ENCODE measurements around the gene PPARGC1A. TPM values are rescaled to one million over a fixed set of nuclear protein-coding genes. Genes with fewer than 3 reads are reported as not detected.

The PPARGC1A gene
- total and polyA plus RNA-seq, 9 donors, result 6.8 to 10.9 (median 7.6) TPM

DNA sequence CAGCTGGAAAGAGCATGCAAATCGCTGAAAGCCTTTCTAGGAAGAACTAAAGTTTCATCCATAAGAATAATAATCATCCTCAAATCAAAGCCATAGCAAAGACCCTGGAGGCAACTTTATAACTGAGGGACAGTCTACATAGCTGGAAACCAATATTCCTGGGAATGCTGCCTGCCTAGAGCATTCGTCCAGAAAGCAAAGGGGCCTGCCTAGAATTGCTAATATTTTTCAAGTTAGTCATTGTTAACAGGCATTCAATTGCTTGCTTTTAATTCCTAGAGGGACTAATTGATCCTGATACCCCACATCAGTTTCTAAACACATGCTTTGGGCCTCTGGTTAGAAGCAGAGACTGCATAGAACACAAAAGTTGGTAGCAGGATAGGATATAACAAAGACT lies 4.2 kb upstream of the PPARGC1A start:
- no peak overlapping the region for H3K4me3 ChIP-seq (ENCODE audit: low read length)
- DNase-seq, result peak; percentile 32
- peaks cover 6% of the 10 kb centered on the region for H3K4me1 ChIP-seq (ENCODE audit: control insufficient read depth, insufficient read depth, low read length)
- no peak overlapping the region for H3K27ac ChIP-seq (ENCODE audit: low read length)
- no peaks in the 10 kb centered on the region for H3K9me3 ChIP-seq (replicated peaks; ENCODE audit: control insufficient read depth, low read depth, low read length)
- no CpG with 5 or more reads among the region's 2 CpGs for WGBS (ENCODE audit: insufficient coverage)
- H3K27me3 ChIP-seq (ENCODE audit: control insufficient read depth, insufficient read depth, low read length), result no peaks in the 10 kb centered on the region
- H3K36me3 ChIP-seq (ENCODE audit: control insufficient read depth, insufficient read depth, low read length), result no peaks in the 10 kb centered on the region

DNA sequence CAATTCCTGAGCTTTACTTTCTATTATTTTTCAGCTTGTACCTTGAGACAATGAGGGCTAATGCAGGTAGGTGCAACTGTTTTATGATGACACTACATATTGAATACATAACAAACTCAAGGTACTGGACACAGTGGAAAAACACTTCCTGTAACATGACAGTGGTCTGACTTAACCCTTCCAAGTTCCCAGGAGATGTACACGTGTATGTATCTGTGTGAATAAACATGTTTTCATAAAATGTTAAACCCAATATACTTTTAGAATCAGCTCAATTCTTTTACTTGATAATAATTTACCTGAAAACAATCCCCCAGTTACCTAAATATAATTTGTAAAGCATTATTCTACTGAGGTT lies 1.2 kb upstream of the PPARGC1A start:
- peaks cover 9% of the 10 kb centered on the region for H3K4me1 ChIP-seq (ENCODE audit: control insufficient read depth, insufficient read depth, low read length)
- H3K4me3 ChIP-seq (ENCODE audit: low read length), result no peak overlapping the region
- no peaks in the 10 kb centered on the region for H3K36me3 ChIP-seq (ENCODE audit: control insufficient read depth, insufficient read depth, low read length)
- DNase-seq, result no peak
- H3K9me3 ChIP-seq (replicated peaks; ENCODE audit: control insufficient read depth, low read depth, low read length), result no peaks in the 10 kb centered on the region
- no CpG with 5 or more reads among the region's 1 CpG for WGBS (ENCODE audit: insufficient coverage)
- H3K27me3 ChIP-seq (ENCODE audit: control insufficient read depth, insufficient read depth, low read length), result no peaks in the 10 kb centered on the region
- H3K27ac ChIP-seq (ENCODE audit: low read length), result no peak overlapping the region

DNA sequence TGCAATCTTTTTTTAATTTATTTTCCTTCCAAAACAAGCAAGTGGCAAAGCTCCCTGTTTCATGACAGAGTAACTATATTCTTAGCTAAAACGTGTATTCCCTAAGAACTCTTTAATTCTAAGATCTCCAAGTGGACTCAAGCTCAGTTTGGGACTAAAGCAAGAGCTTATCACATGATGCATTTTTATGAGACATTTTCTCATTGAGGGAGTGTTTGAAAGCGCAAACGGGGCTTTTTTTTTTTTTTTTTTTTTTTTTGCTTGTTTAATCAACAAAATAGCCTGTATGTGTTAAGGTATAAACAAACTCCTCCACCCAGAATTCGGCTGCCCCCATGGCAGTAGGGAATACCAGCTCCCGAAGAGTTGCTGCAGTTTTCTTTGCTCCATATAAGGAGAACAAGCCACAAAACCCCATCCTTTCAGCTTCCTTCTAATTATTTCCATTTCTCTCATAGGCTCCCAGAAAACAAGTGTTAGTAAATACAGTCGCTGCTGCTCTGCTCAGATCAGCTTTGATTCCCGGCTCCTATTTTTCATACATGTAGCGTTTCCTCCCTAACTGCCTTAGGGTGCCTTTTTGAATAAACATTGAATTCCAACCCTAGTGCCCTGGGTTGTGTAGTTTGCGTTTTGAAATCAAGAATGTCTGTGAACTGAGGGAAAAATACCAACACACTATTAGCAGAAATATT lies 669 bp upstream of the PPARGC1A start:
- Histone ChIP-seq H3K9me3 (replicated peaks; ENCODE audit: control insufficient read depth, low read depth, low read length) (no peaks in the 10 kb centered on the region), H3K4me3 (ENCODE audit: low read length) (peak overlapping the region; percentile 43), H3K27me3 (ENCODE audit: control insufficient read depth, insufficient read depth, low read length) (no peaks in the 10 kb centered on the region), H3K36me3 (ENCODE audit: control insufficient read depth, insufficient read depth, low read length) (no peaks in the 10 kb centered on the region), H3K4me1 (ENCODE audit: control insufficient read depth, insufficient read depth, low read length) (peaks cover 9% of the 10 kb centered on the region), H3K27ac (ENCODE audit: low read length) (peak overlapping the region; percentile 91)
- 8% methylated on average over 2 of the region's 9 CpGs for WGBS (ENCODE audit: insufficient coverage)
- DNase-seq, result peak; percentile 22

DNA sequence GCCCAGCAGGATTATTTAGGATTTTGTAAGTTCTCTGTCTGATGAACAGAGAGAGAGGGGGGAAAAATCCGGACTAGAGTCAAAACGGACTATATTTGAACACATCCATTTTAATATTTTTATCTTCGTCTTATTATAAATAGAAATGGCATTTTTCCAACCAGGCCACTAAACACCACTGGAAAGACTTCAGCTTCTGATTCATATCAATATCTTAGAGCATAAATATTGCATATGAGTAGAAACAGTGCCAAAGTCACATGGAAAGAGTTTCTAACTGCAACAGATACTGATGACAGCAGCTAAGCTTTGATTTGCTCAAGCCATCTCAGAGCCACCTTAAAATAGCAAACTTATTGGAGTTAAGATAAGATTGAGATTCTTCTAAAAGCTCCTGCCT lies 456 bp downstream of the PPARGC1A start:
- Histone ChIP-seq H3K4me1 (ENCODE audit: control insufficient read depth, insufficient read depth, low read length) (peaks cover 9% of the 10 kb centered on the region), H3K36me3 (ENCODE audit: control insufficient read depth, insufficient read depth, low read length) (no peaks in the 10 kb centered on the region), H3K4me3 (ENCODE audit: low read length) (peak overlapping the region; percentile 43), H3K27me3 (ENCODE audit: control insufficient read depth, insufficient read depth, low read length) (no peaks in the 10 kb centered on the region), H3K9me3 (replicated peaks; ENCODE audit: control insufficient read depth, low read depth, low read length) (no peaks in the 10 kb centered on the region), H3K27ac (ENCODE audit: low read length) (peak overlapping the region; percentile 91)
- DNase-seq, result peak; percentile 42
- no CpG with 5 or more reads among the region's 3 CpGs for WGBS (ENCODE audit: insufficient coverage)

DNA sequence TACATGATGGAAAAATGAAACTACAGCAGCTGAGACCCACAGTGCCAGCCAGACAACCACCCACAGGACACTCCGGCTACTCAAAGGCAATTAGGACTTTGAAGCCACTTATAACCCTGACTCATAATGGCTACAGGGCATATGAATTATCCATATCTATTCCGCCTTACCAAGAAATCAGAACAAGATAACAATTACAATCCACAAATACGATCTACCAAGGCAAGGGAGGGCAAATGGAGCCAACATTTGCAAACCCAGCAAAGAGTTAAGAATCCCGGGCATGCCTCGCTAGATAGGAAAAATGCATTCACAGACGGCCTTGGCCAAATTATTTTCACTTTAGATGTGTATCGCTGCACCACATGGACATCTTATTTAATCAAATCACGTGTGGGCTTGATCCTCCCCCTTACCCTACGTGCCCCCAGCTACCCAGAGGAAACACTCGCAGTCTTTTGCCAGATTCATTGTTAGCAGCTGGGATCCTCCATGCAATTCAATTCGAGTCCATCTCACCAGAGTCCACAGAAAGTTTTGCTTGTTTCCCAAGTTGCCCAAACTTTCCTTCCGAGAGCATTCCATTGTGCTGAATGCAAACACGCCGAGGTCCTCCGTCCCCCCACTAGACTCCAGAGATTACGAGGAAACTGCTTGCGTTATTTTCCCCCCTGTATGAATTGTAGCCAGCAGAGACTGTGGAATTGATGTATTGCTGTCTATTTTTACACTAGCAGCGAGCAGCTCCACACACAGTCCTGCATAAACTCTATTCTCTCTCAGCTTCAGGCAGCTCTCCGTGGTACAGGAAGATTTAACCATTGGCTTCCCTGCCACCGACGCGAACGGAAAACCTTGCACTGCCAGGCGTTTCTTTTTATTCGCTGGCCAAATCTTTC lies 1.2 kb downstream of the PPARGC1A start:
- H3K4me3 ChIP-seq (ENCODE audit: low read length), result peak overlapping the region; percentile 43
- H3K27me3 ChIP-seq (ENCODE audit: control insufficient read depth, insufficient read depth, low read length), result no peaks in the 10 kb centered on the region
- H3K9me3 ChIP-seq (replicated peaks; ENCODE audit: control insufficient read depth, low read depth, low read length), result no peaks in the 10 kb centered on the region
- 10% methylated on average over 14 of the region's 25 CpGs for WGBS (ENCODE audit: insufficient coverage)
- peaks cover 9% of the 10 kb centered on the region for H3K4me1 ChIP-seq (ENCODE audit: control insufficient read depth, insufficient read depth, low read length)
- H3K27ac ChIP-seq (ENCODE audit: low read length), result peak overlapping the region; percentile 91
- DNase-seq, result peak; percentile 80
- H3K36me3 ChIP-seq (ENCODE audit: control insufficient read depth, insufficient read depth, low read length), result no peaks in the 10 kb centered on the region

DNA sequence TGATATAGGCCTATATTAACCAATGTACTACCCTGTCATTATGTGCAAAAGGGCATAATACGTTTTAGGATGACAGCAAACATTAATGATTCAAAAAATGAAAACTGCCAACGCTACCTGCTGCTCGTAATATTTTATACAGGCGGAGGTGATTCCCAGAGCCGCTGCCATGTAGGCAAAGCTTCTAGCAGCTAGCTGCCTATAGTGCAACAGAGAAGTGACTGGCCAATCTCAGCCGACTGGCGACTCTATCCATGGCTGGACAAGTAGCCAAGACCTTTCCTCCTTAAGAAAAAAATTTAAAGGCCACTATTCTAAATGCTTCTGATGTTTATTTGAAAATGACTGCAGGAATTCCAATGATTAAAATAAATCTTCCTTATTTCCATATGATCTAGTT lies 1.9 kb downstream of the PPARGC1A start:
- DNase-seq, result peak; percentile 33
- peaks cover 9% of the 10 kb centered on the region for H3K4me1 ChIP-seq (ENCODE audit: control insufficient read depth, insufficient read depth, low read length)
- WGBS (ENCODE audit: insufficient coverage), result 65% methylated on average over 4 of the region's 7 CpGs

DNA sequence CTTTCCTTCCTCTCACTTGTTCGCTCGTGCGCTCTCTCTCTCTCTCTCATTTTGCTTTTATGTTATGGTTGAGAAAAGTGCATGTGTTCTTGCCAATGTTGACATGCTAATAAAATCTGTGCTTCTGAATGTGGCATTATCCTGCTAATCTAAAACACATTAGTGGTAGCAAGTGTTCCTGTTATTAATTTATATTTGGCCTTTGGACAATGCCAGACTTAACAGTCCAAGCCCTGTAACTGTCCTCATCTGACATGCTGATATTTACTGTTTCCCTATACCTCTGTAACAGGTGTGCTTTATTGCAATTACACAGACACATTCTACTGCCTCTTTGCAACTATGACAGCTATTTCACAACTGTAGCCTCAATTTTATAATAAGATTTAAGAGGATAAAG lies 2.7 kb downstream of the PPARGC1A start:
- DNase-seq, result no peak
- Histone ChIP-seq H3K4me1 (ENCODE audit: control insufficient read depth, insufficient read depth, low read length) (peaks cover 9% of the 10 kb centered on the region), H3K4me3 (ENCODE audit: low read length) (no peak overlapping the region), H3K36me3 (ENCODE audit: control insufficient read depth, insufficient read depth, low read length) (no peaks in the 10 kb centered on the region), H3K27ac (ENCODE audit: low read length) (no peak overlapping the region), H3K9me3 (replicated peaks; ENCODE audit: control insufficient read depth, low read depth, low read length) (no peaks in the 10 kb centered on the region), H3K27me3 (ENCODE audit: control insufficient read depth, insufficient read depth, low read length) (no peaks in the 10 kb centered on the region)
- WGBS (ENCODE audit: insufficient coverage), result no CpG with 5 or more reads among the region's 3 CpGs

More for the DNA sequence above, 1.9 kb downstream of the PPARGC1A start:
- Histone ChIP-seq H3K4me3 (ENCODE audit: low read length) (peak overlapping the region; percentile 43), H3K27ac (ENCODE audit: low read length) (peak overlapping the region; percentile 91), H3K27me3 (ENCODE audit: control insufficient read depth, insufficient read depth, low read length) (no peaks in the 10 kb centered on the region), H3K9me3 (replicated peaks; ENCODE audit: control insufficient read depth, low read depth, low read length) (no peaks in the 10 kb centered on the region), H3K36me3 (ENCODE audit: control insufficient read depth, insufficient read depth, low read length) (no peaks in the 10 kb centered on the region)

DNA sequence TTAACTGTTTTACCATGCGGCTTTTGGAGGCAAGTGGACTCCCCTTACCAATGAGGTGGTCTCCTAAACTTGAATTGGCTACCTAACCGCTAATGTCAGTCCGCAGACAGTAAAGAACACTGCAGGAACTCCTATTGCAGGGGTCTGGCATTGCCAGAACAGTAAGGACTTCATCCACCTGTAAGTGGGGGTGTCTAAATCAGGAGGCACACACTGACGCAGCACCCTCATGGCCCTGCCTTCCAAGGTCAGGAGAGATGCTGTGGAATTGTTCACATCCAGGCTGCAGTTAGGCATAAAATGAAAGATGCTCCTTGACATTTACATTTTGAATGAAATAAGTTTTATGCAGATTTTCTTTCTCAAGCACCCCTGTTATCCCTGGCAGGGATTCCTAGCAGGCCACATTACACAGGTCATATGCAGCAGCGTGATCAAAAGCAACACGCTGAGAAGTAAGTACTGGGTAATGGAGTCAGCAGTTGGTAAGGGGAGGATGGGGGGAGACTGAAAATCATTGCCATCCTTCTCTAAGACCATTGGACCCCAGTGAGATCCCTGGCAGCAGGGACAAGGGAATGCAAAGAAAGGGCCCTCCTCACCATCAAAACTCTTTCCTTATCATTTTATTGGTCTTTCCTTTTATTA lies 3.8 kb downstream of the PPARGC1A start:
- no peak for DNase-seq

DNA sequence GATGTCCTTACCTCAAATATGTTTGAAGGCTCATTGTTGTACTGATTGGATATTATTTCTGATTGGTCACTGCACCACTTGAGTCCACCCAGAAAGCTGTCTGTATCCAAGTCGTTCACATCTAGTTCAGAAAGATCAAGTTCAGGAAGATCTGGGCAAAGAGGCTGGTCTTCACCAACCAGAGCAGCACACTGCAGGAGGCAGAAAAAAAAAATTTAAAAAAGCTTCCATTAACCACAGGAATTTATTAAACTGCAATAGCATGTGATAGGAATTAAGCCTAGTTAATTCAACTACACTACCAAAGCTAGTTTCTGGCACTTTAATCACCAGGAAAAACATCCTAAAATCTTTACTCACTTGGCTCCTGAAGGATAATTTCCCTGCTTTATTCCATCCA lies 5.1 kb downstream of the PPARGC1A start:
- Histone ChIP-seq H3K27ac (ENCODE audit: low read length) (no peak overlapping the region), H3K9me3 (replicated peaks; ENCODE audit: control insufficient read depth, low read depth, low read length) (no peaks in the 10 kb centered on the region), H3K36me3 (ENCODE audit: control insufficient read depth, insufficient read depth, low read length) (peaks cover 4% of the 10 kb centered on the region), H3K4me1 (ENCODE audit: control insufficient read depth, insufficient read depth, low read length) (peaks cover 6% of the 10 kb centered on the region), H3K4me3 (ENCODE audit: low read length) (no peak overlapping the region), H3K27me3 (ENCODE audit: control insufficient read depth, insufficient read depth, low read length) (no peaks in the 10 kb centered on the region)
- no CpG with 5 or more reads among the region's 1 CpG for WGBS (ENCODE audit: insufficient coverage)
- DNase-seq, result no peak

More for the DNA sequence above, 3.8 kb downstream of the PPARGC1A start:
- peaks cover 4% of the 10 kb centered on the region for H3K36me3 ChIP-seq (ENCODE audit: control insufficient read depth, insufficient read depth, low read length)
- H3K27me3 ChIP-seq (ENCODE audit: control insufficient read depth, insufficient read depth, low read length), result no peaks in the 10 kb centered on the region
- no peak overlapping the region for H3K4me3 ChIP-seq (ENCODE audit: low read length)
- no peaks in the 10 kb centered on the region for H3K9me3 ChIP-seq (replicated peaks; ENCODE audit: control insufficient read depth, low read depth, low read length)
- H3K4me1 ChIP-seq (ENCODE audit: control insufficient read depth, insufficient read depth, low read length), result peaks cover 9% of the 10 kb centered on the region
- WGBS (ENCODE audit: insufficient coverage), result 100% methylated on average over 2 of the region's 6 CpGs
- no peak overlapping the region for H3K27ac ChIP-seq (ENCODE audit: low read length)

DNA sequence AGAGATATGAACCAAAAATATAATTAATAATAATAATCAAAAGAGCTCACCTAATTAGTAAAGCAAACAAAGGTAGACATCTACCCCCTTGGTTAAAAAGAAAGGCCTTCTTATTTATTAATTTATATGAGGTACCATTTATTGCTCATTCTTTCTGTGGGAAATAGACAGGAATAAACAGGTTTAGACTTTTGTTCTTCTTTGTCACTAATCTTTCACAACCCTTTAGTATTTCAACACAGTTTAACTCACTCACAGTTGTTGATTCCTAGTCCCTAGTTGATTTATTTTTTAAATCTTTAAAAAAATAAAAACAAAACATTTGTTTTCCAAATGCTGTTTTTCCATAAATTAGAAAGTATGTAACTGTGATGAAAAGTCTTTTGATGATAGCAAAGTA lies 5.6 kb downstream of the PPARGC1A start:
- Histone ChIP-seq H3K4me1 (ENCODE audit: control insufficient read depth, insufficient read depth, low read length) (peaks cover 3% of the 10 kb centered on the region), H3K27ac (ENCODE audit: low read length) (no peak overlapping the region)

More for the DNA sequence above, 5.6 kb downstream of the PPARGC1A start:
- peaks cover 4% of the 10 kb centered on the region for H3K36me3 ChIP-seq (ENCODE audit: control insufficient read depth, insufficient read depth, low read length)
- DNase-seq, result no peak
- H3K9me3 ChIP-seq (replicated peaks; ENCODE audit: control insufficient read depth, low read depth, low read length), result no peaks in the 10 kb centered on the region
- no peaks in the 10 kb centered on the region for H3K27me3 ChIP-seq (ENCODE audit: control insufficient read depth, insufficient read depth, low read length)
- no peak overlapping the region for H3K4me3 ChIP-seq (ENCODE audit: low read length)
